GM18873 (cell line): ENCODE data around the gene NBEAL1.
"Not testable (repeated sequence)": the region's sequence is repeated elsewhere in the genome, so short reads cannot be mapped to it uniquely, and the experiment has no call there.

Experiments used
- ATAC-seq: cut with Tn5 transposase; IDR thresholded peaks from one replicate; pipeline ENCODE4 v1.9.1; 2021; ENCODE audit warnings: mild to moderate bottlenecking, moderate library complexity, moderate number of reproducible peaks; ENCODE audit not compliant: unreplicated experiment, low FRiP score

NBEAL1 gene

DNA sequence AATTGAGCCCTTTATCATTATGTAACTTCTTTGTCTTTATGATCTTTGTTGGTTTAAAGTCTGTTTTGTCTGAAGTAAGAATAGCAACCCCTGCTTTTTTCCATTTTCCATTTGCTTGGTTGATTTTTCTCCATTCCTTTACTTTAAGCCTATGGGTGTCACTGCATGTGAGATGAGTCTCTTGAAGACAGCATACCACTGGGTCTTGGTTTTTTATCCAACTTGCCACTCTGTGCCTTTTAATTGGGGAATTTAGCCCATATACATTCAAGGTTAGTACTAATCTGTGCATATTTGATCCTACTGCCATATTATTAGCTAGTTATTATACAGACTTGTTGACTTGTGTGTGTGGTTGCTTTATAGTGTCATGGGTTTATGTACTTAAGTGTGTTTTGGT lies 89.6 kb downstream of the NBEAL1 start:
- no peak for ATAC-seq

DNA sequence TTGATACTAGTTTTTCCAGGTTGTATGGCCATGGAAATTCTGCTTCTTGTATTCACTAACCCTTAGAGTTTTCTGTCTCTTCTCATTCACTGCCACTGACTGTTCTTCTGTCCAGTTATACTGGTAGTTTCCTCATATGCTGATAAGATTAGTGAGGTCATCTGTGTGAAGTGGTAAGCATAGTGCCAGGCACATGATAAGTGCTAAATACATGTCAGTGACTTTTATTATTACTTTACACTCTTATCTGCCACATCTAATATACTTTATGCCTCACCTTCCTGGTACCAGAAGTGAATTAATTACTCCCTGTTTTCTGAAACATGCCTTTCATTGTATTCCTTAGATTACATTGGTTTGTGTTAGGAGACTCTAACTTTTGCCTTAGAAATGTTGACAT lies 91.3 kb downstream of the NBEAL1 start:
- ATAC-seq, result no peak

DNA sequence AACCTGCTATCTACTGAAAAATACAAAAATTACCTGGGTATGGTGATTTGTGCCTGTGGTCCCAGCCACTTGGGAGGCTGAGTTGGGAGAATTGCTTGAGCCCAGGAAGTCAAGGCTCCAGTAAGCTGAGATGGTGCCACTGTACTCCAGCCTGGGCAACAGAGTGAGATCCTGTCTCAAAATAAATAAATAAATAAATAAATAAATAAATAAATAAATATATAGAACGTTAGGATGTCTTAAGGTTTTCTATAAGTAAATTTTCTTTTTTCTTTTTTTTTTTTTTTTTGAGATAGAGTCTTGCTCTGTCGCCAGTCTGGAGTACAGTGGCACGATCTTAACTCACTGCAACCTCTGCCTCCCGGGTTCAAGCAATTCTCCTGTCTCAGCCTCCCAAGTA lies 95.8 kb downstream of the NBEAL1 start:
- ATAC-seq, result not testable (repeated sequence)

GRCh38 chr2:203112342-203112741 lies 97.7 kb downstream of the NBEAL1 start:
- no peak for ATAC-seq

- not testable (repeated sequence) for ATAC-seq
Measured at GRCh38 chr2:203115201-203115700, 100.6 kb downstream of the NBEAL1 start.

GRCh38 chr2:203122317-203122986 lies 107.8 kb downstream of the NBEAL1 start:
- ATAC-seq, result no peak

- no peak for ATAC-seq
Measured at GRCh38 chr2:203126996-203127395, 112.3 kb downstream of the NBEAL1 start.

DNA sequence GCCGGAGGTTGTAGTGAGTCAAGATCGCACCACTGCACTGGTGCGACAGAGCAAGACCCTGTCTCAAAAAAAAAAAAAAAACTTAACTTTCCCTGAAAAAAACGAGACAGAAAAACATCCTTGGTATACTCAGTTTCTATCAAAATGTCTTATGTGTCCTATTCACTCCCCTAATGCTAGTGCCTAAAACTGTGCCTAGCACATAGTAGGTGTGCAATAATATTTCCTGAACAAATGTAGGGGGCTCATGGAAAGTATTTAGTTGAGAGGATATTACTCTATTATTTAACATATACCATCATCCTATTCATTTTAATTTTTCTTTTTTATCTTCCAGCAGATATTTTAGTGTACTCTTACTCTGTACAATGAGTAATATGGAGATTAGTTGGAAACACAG lies 120.4 kb downstream of the NBEAL1 start:
- ATAC-seq, result no peak

GRCh38 chr2:203143391-203143790 lies 128.7 kb downstream of the NBEAL1 start:
- no peak for ATAC-seq

DNA sequence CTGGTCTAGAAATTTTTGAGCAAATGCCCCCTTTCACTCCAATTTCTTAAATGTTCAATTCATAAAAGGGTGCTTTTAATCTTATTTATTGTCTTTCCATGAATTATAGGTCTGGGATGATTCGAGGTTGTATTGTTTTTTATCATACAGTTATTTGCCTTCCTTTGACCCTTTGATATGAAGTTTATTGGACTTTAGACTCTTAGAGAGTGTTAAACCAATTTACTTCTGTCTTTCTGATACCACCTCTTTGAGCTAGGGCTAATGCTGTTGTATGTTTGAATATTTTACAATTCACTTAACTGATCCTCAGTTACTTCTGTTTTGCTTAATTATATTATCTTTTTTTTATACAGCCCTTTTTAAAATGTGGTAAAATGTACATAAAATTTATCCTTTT lies 134.5 kb downstream of the NBEAL1 start:
- ATAC-seq, result no peak

- ATAC-seq, result no peak
Measured at GRCh38 chr2:203155406-203155805, 140.7 kb downstream of the NBEAL1 start.

DNA sequence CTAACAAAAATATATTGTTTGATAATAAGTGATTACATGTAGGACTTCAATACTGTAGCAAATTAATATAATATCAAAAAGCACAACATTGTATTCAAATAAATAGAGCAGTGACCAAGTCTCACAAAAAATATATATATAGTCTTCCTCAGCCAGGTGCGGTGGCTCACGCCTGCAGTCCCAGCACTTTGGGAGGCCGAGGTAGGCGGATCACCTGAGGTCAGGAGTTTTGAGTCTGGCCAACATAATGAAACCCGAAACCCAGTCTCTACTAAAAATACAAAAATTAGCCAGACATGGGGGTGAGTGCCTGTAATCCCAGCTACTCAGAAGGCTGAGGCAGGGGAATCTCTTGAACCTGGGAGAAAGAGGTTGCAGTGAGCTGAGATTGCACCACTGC lies 148.0 kb downstream of the NBEAL1 start:
- ATAC-seq, result not testable (repeated sequence)

DNA sequence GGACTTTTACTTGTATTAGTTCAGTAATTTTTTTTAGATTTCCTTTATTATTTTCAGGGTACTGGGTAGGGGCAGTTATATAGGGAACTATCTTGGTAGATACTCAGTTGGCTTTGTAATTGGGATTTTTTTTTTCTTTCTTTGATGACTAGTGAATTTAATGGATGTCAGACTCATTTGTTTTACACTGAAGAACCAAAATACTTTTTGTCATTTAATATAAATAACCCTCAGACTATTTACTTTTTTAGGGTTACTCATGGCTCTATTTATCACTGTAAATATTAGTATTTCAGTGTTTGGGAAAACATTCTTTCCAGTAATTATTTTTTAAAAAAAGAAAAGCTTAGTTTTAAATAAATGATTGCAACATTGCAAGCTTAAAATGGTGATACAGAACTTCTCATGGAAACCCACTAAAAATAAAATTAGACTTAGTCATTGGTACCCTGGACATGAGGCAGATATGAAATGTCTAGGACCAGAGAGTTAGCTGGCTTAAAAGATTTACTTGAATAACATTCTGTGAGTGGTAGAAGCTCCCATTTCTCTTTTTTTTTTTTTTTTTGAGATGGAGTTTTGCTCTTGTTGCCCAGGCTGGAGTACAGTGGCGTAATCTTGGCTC lies 149.7 kb downstream of the NBEAL1 start:
- no peak for ATAC-seq

GRCh38 chr2:203167751-203168150 lies 153.1 kb downstream of the NBEAL1 start:
- no peak for ATAC-seq

DNA sequence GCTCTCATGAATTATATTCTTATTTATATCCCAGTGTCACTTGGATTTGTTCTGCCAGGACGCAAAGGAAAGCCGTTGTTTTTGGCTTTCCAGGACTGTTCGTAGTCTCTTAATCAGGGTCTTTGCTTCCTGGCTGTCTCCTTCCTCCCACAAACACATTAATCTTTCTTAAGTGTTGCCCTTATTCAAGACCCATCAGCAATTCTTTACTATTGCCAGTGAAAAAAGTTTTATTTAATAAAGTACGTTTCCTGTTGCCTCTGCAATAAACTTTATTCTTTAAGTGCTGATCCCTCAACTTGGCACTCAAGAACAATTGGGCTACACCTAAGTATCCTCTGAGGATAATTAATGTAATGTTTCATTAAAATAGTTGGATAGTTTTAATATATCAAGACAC lies 155.8 kb downstream of the NBEAL1 start:
- no peak for ATAC-seq

- no peak for ATAC-seq
Measured at GRCh38 chr2:203175371-203175770, 160.7 kb downstream of the NBEAL1 start.

GRCh38 chr2:203177361-203177760 lies 162.7 kb downstream of the NBEAL1 start:
- ATAC-seq, result no peak

GRCh38 chr2:203185864-203186263 lies 171.2 kb downstream of the NBEAL1 start:
- no peak for ATAC-seq

- ATAC-seq, result not testable (repeated sequence)
Measured at GRCh38 chr2:203190547-203190946, 175.9 kb downstream of the NBEAL1 start.

DNA sequence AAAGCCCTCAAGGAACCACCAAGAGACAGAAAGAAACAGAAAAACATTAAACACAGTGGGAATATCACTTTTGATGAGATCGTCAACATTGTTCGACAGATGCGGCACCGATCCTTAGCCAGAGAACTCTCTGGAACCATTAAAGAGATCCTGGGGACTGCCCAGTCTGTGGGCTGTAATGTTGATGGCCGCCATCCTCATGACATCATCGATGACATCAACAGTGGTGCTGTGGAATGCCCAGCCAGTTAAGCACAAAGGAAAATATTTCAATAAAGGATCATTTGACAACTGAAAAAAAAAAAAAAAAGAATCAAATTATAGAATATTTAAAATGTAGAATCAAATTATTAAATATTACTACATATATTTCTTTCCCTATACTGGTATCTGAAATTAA lies 176.4 kb downstream of the NBEAL1 start:
- not testable (repeated sequence) for ATAC-seq

DNA sequence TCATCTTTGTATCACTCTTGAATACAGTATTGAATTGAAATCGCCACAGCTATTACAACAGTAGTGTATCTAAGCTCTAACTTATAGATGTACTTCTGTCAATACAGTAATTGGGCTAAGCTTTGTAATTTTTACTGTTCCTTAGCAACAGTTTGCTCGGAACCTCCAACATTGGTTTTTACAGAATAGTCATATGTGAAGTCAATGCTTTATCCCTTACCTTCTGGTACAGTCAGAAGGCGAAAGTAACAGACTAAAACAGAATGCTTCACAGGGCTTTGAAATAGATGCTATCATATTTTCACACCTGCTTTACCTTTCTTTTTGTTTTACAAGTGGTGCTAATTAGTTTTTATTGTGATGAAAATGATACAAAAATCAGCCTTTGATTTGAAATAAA lies 177.3 kb downstream of the NBEAL1 start:
- no peak for ATAC-seq
